Liver (tissue), 9 donors: ENCODE measurements around the gene PRR36. TPM values are rescaled to one million over a fixed set of nuclear protein-coding genes. Genes with fewer than 3 reads are reported as not detected.

Source experiments
- DNase-seq: peaks from one replicate; pipeline ENCODE4 v3.0.0-alpha.2; 2017; ENCODE audit warnings: low spot score
- H3K27ac ChIP-seq, 2 donors: one replicate each; pipeline ENCODE4 v1.7.0; 2013; ENCODE audit warnings: inconsistent platforms in 2 of 2, low read length in 2 of 2, control low read depth in 1 of 2, low read depth in 1 of 2, mild to moderate bottlenecking in 1 of 2
- H3K27me3 ChIP-seq, 4 donors: one replicate each; pipeline versions ENCODE4 v1.6.1 to v1.7.0; 2013; ENCODE audit warnings: low read length in 3 of 4, inconsistent platforms in 1 of 4, mild to moderate bottlenecking in 1 of 4, moderate library complexity in 1 of 4; ENCODE audit not compliant: control insufficient read depth in 4 of 4, insufficient read depth in 4 of 4
- H3K36me3 ChIP-seq, 4 donors: one replicate each; pipeline versions ENCODE4 v1.6.1 to v1.7.0; 2013; ENCODE audit warnings: low read length in 3 of 4, mild to moderate bottlenecking in 3 of 4, low read depth in 1 of 4, moderate library complexity in 1 of 4; ENCODE audit not compliant: control insufficient read depth in 4 of 4, insufficient read depth in 3 of 4
- H3K4me1 ChIP-seq, 4 donors: one replicate each; pipeline versions ENCODE4 v1.6.1 to v1.7.0; 2013; ENCODE audit warnings: low read length in 3 of 4, mild to moderate bottlenecking in 3 of 4, moderate library complexity in 1 of 4; ENCODE audit not compliant: control insufficient read depth in 4 of 4, insufficient read depth in 4 of 4
- H3K4me3 ChIP-seq, 3 donors: one replicate each; pipeline versions ENCODE4 v1.6.1 to v1.7.0; 2013; ENCODE audit warnings: low read length in 3 of 3, control low read depth in 1 of 3, low read depth in 1 of 3, mild to moderate bottlenecking in 1 of 3
- H3K9ac ChIP-seq, 2 donors: one replicate each; pipeline ENCODE4 v1.7.0; 2013; ENCODE audit warnings: low read length in 2 of 2, mild to moderate bottlenecking in 2 of 2, moderate library complexity in 2 of 2, control low read depth in 1 of 2, low read depth in 1 of 2
- H3K9me3 ChIP-seq, 4 donors: one replicate each; pipeline versions ENCODE4 v1.6.1 to v1.7.0; 2013; ENCODE audit warnings: low read length in 3 of 4; ENCODE audit not compliant: control insufficient read depth in 4 of 4
- ATF3 ChIP-seq: IDR thresholded peaks from 2 replicates; pipeline ENCODE4 v1.6.1; 2016; ENCODE audit warnings: antibody characterized with exemption
- CTCF ChIP-seq: fragments of 150-350 bp; IDR thresholded peaks from 2 replicates; pipeline ENCODE4 v1.5.1; 2017; ENCODE audit warnings: improper control_type of control experiment, low read depth, low read length; ENCODE audit not compliant: missing input control
- EGR1 ChIP-seq, 2 donors: IDR thresholded peaks; 2 replicates each; pipeline ENCODE4 v1.6.1; 2016 to 2018; ENCODE audit warnings: antibody characterized with exemption in 2 of 2, low read depth in 2 of 2
- FOXA1 ChIP-seq: IDR thresholded peaks from 2 replicates; pipeline ENCODE4 v1.6.1; 2016; ENCODE audit warnings: antibody characterized with exemption
- FOXA2 ChIP-seq: IDR thresholded peaks from 2 replicates; pipeline ENCODE4 v1.6.1; 2016; ENCODE audit warnings: antibody characterized with exemption
- GABPA ChIP-seq, 2 donors: IDR thresholded peaks in 1 of 2; conservative IDR thresholded peaks in 1 of 2; 2 replicates each; pipeline ENCODE4 v1.6.1; 2016; ENCODE audit warnings: antibody characterized with exemption in 2 of 2, mild to moderate bottlenecking in 1 of 2, moderate library complexity in 1 of 2
- HNF4A ChIP-seq, 2 donors: conservative IDR thresholded peaks; 2 replicates each; pipeline ENCODE4 v1.6.1; 2016; ENCODE audit warnings: antibody characterized with exemption in 2 of 2, mild to moderate bottlenecking in 2 of 2
- HNF4G ChIP-seq: IDR thresholded peaks from 2 replicates; pipeline ENCODE4 v1.6.1; 2016; ENCODE audit warnings: antibody characterized with exemption
- JUND ChIP-seq, 2 donors: IDR thresholded peaks; 2 replicates each; pipeline ENCODE4 v1.6.1; 2016; ENCODE audit warnings: antibody characterized with exemption in 2 of 2
- MAX ChIP-seq: IDR thresholded peaks from 2 replicates; pipeline ENCODE4 v1.6.1; 2016; ENCODE audit warnings: antibody characterized with exemption
- NR2F2 ChIP-seq: IDR thresholded peaks from 2 replicates; pipeline ENCODE4 v1.6.1; 2016; ENCODE audit warnings: antibody characterized with exemption
- RAD21 ChIP-seq, 2 donors: IDR thresholded peaks; 2 replicates each; pipeline ENCODE4 v1.6.1; 2016; ENCODE audit warnings: antibody characterized with exemption in 2 of 2, mild to moderate bottlenecking in 2 of 2
- REST ChIP-seq: IDR thresholded peaks from 2 replicates; pipeline ENCODE4 v1.6.1; 2016; ENCODE audit warnings: antibody characterized with exemption, mild to moderate bottlenecking
- RXRA ChIP-seq, 2 donors: IDR thresholded peaks; 2 replicates each; pipeline ENCODE4 v1.6.1; 2017 to 2018; ENCODE audit warnings: antibody characterized with exemption in 2 of 2, mild to moderate bottlenecking in 1 of 2
- SP1 ChIP-seq: IDR thresholded peaks from 2 replicates; pipeline ENCODE4 v1.6.1; 2018; ENCODE audit warnings: antibody characterized with exemption, mild to moderate bottlenecking
- TAF1 ChIP-seq: conservative IDR thresholded peaks from 2 replicates; pipeline ENCODE4 v1.6.1; 2016; ENCODE audit warnings: antibody characterized with exemption, mild to moderate bottlenecking
- YY1 ChIP-seq: IDR thresholded peaks from 2 replicates; pipeline ENCODE4 v1.6.1; 2016; ENCODE audit warnings: antibody characterized with exemption, mild to moderate bottlenecking
- ZBTB33 ChIP-seq: IDR thresholded peaks from 2 replicates; pipeline ENCODE4 v1.6.1; 2016; ENCODE audit warnings: antibody characterized with exemption
- WGBS: extraction: QIAGEN DNeasy Blood & Tissue Kit; methylation state at CpG from one replicate; pipeline ENCODE4 v1.1.7; 2013; 5-methylcytosine and 5-hydroxymethylcytosine counted together
- polyA plus RNA-seq, 2 donors: library from polyadenylated mRNA; stranded (reverse) in 1 of 2; unstranded in 1 of 2; fragments of 200-250 nt in 1 of 2; fragments of >200 nt in 1 of 2; fragmentation: Nextera tagmentation in 1 of 2; extraction: Ambion mirVana in 1 of 2; gene quantifications; one replicate each; pipeline versions ENCODE4 v1.2.1 to v1.2.3, GENCODE V29; 2013 to 2015
- total RNA-seq, 2 donors: library from RNA; depleted of rRNA; stranded (reverse); fragments of >200 nt; gene quantifications; one replicate each; pipeline ENCODE4 v1.2.3, GENCODE V29; 2014
- donor health status: healthy.
- donor health status: healthy.
- donor health status: healthy.
- donor health status: healthy.
- donor health status: healthy.

The PRR36 gene
- total and polyA plus RNA-seq, 4 donors: 0.02 to 0.03 TPM; not detected in 2

- Histone ChIP-seq H3K4me1 (no peaks in the 10 kb centered on the region), H3K27me3 (no peaks in the 10 kb centered on the region), H3K27ac (no peak overlapping the region), H3K4me3 (no peak overlapping the region), H3K9me3 (peaks cover 0 to under 1% (median 0%) of the 10 kb centered on the region in 4 donors), H3K9ac (no peak overlapping the region), H3K36me3 (no peaks in the 10 kb centered on the region)
- WGBS: 66% methylated on average over 9 of the region's 9 CpGs
- TF ChIP-seq HNF4A (conservative IDR thresholded peaks at IDR 0.05) (no peak), YY1 (no peak), ZBTB33 (no peak), FOXA1 (no peak), RAD21 (IDR thresholded peaks at IDR 0.05) (no peak), HNF4G (no peak), TAF1 (no peak), FOXA2 (no peak), CTCF (no peak), NR2F2 (no peak)
- no peak for DNase-seq
Measured at GRCh38 chr19:7823686-7824301, 50.4 kb downstream of the PRR36 start.

GRCh38 chr19:7822910-7823515 is 51.2 kb downstream of the PRR36 start:
- Histone ChIP-seq H3K9ac (no peak overlapping the region), H3K36me3 (no peaks in the 10 kb centered on the region), H3K4me1 (no peaks in the 10 kb centered on the region), H3K27me3 (no peaks in the 10 kb centered on the region), H3K27ac (no peak overlapping the region), H3K9me3 (peaks cover 0 to 2% (median under 1%) of the 10 kb centered on the region in 4 donors), H3K4me3 (no peak overlapping the region)
- TF ChIP-seq TAF1 (no peak), CTCF (no peak), REST (no peak), EGR1 (IDR thresholded peaks at IDR 0.05; ENCODE audit: low read depth in 2 of 2) (no peak), HNF4G (no peak), MAX (no peak), GABPA (IDR thresholded peaks at IDR 0.05 in 1 of 2, conservative IDR thresholded peaks at IDR 0.05 in 1 of 2) (no peak), ATF3 (no peak), FOXA2 (no peak), RAD21 (IDR thresholded peaks at IDR 0.05) (no peak), RXRA (IDR thresholded peaks at IDR 0.05) (no peak), FOXA1 (no peak), ZBTB33 (no peak), SP1 (no peak), NR2F2 (no peak), JUND (IDR thresholded peaks at IDR 0.05) (no peak)
- whole genome bisulfite sequencing: 90% methylated on average over 4 of the region's 4 CpGs
- no peak for DNase-seq
